OCI-LY3 (cell line): ENCODE data around the gene NCAN.

ENCODE experiments used
- H2AFZ ChIP-seq: fragments of 200-600, 300-600 bp; shearing (Covaris generic); 2 replicates; pipeline ENCODE4 v1.6.0; 2014; ENCODE audit warnings: antibody characterized with exemption, low read depth, low read length
- H3K27ac ChIP-seq: fragments of 200-600, 300-600 bp; sonication (generic); 2 replicates; pipeline ENCODE4 v1.5.1; 2014; ENCODE audit warnings: mild to moderate bottlenecking, low read length, moderate library complexity, mixed read lengths
- H3K27me3 ChIP-seq: fragments of 200-600, 300-600 bp; sonication (generic); 2 replicates; pipeline ENCODE4 v1.6.1; 2014; ENCODE audit warnings: low read depth, low read length, mixed read lengths
- H3K36me3 ChIP-seq: fragments of 200-600, 300-600 bp; sonication (generic); replicated peaks from 2 replicates; pipeline ENCODE3; 2014; ENCODE audit warnings: low read depth, low read length, mixed read lengths
- H3K4me1 ChIP-seq: fragments of 300-600, 200-600 bp; sonication (generic); 2 replicates; pipeline ENCODE4 v1.6.1; 2014; ENCODE audit warnings: low read length, mixed read lengths
- H3K4me2 ChIP-seq: fragments of 200-600, 300-600 bp; sonication (generic); 2 replicates; pipeline ENCODE4 v1.6.1; 2014; ENCODE audit warnings: low read length, mixed read lengths
- H3K4me3 ChIP-seq: fragments of 300-600, 200-600 bp; sonication (generic); 2 replicates; pipeline ENCODE4 v1.5.1; 2014; ENCODE audit warnings: antibody characterized with exemption, mild to moderate bottlenecking, low read length, moderate library complexity
- H3K79me2 ChIP-seq: fragments of 300-600, 200-600 bp; shearing (Covaris generic); 2 replicates; pipeline ENCODE4 v1.6.1; 2014; ENCODE audit warnings: mild to moderate bottlenecking, low read length, mixed read lengths
- H3K9ac ChIP-seq: fragments of 300-600, 200-600 bp; shearing (Covaris generic); 2 replicates; pipeline ENCODE4 v1.6.0; 2014; ENCODE audit warnings: mild to moderate bottlenecking, low read length, moderate library complexity
- H3K9me3 ChIP-seq: fragments of 200-600, 300-600 bp; shearing (Covaris generic); 2 replicates; pipeline ENCODE4 v1.6.1; 2014; ENCODE audit warnings: low read length, mixed read lengths; ENCODE audit not compliant: insufficient read depth
- H4K20me1 ChIP-seq: fragments of 200-600, 300-600 bp; sonication (generic); 2 replicates; pipeline ENCODE4 v1.6.1; 2016; ENCODE audit warnings: low read length, mixed read lengths; ENCODE audit not compliant: insufficient read depth
- EZH2phosphoT487 ChIP-seq: fragments of 200-600 bp; shearing (Covaris generic); IDR thresholded peaks from 2 replicates; pipeline ENCODE4 v1.6.1; 2018; ENCODE audit warnings: antibody characterized with exemption, mixed run types, low read depth
- TF ChIP-seq, protein P1 (sequence below): fragments of 200-600, 300-600 bp; sonication (generic); IDR thresholded peaks from 2 replicates; pipeline ENCODE4 v1.5.1; 2014; ENCODE audit warnings: antibody characterized with exemption, low read length, low read depth

NCAN gene

DNA sequence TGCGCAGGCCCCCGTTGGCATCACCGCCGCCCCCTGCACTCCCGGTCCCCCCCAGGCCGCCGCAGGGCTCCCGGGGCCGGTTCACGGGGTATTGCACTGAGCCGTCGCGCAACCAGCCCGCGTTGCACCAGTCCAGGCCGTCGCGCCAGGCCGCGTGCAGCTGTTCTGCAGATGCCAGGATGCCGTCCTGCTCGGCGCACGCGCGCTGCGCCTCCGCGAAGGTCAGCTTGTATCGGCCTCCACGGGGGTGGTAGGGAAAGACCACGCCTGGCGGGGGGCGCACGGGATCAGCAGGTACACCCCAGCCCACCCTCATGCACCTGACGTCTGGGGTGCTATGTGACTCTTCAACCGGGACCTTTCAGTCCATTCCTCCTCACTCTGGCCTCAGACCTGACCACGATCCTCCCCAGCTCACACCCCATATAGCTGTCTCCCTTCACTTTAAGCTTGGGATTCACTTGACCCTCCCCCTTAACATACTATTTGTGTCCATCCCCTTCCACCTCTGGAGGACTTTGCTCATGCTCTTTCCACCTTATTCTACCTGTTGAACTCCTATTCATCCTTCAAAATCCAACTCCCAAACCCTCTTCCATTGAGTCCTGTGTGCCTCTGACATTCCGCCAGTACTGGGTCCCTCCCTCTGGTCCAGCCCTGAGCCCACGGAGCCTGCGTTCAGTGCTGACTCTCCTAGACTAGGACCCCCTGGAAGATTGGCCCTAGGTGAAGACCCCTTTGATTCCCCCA is 47.0 kb downstream of the NCAN start:
- no peaks in the 10 kb centered on the region for H4K20me1 ChIP-seq
- H3K9ac ChIP-seq = no peak overlapping the region
- H3K27me3 ChIP-seq = peaks cover 15% of the 10 kb centered on the region
- H3K4me2 ChIP-seq = no peak overlapping the region
- no peak overlapping the region for H2AFZ ChIP-seq
- H3K36me3 ChIP-seq = no peaks in the 10 kb centered on the region
- H3K9me3 ChIP-seq = no peaks in the 10 kb centered on the region
- H3K27ac ChIP-seq = no peak overlapping the region
- TF ChIP-seq, protein P1, sequence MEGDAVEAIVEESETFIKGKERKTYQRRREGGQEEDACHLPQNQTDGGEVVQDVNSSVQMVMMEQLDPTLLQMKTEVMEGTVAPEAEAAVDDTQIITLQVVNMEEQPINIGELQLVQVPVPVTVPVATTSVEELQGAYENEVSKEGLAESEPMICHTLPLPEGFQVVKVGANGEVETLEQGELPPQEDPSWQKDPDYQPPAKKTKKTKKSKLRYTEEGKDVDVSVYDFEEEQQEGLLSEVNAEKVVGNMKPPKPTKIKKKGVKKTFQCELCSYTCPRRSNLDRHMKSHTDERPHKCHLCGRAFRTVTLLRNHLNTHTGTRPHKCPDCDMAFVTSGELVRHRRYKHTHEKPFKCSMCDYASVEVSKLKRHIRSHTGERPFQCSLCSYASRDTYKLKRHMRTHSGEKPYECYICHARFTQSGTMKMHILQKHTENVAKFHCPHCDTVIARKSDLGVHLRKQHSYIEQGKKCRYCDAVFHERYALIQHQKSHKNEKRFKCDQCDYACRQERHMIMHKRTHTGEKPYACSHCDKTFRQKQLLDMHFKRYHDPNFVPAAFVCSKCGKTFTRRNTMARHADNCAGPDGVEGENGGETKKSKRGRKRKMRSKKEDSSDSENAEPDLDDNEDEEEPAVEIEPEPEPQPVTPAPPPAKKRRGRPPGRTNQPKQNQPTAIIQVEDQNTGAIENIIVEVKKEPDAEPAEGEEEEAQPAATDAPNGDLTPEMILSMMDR = no peak
- TF ChIP-seq EZH2phosphoT487 = no peak
- no peaks in the 10 kb centered on the region for H3K79me2 ChIP-seq
- H3K4me1 ChIP-seq = no peaks in the 10 kb centered on the region
- H3K4me3 ChIP-seq = no peak overlapping the region

DNA sequence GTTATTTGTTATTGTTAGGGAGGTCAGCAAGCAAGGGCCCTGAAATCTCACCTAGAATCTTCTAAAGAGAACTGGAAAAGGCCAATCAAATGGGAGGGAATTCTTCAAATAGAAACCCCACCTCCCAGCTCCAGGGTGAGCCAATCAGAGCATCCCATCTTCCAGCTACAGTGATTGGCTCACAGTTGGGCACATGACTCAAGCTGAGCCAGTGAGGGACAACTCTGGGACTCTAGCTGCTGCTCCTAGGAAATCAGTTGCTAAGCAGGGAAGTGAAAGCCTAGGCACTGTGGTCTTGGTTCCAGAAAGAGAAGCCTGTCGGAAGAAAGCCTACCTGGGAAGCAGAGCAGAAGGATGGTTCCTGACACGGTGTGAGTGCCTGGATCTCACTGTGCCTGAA is 48.0 kb downstream of the NCAN start:
- Histone ChIP-seq H3K27ac (no peak overlapping the region), H3K4me1 (no peaks in the 10 kb centered on the region), H3K4me3 (no peak overlapping the region), H4K20me1 (no peaks in the 10 kb centered on the region), H3K9ac (no peak overlapping the region), H3K4me2 (no peak overlapping the region), H3K36me3 (no peaks in the 10 kb centered on the region), H2AFZ (no peak overlapping the region), H3K9me3 (no peaks in the 10 kb centered on the region), H3K79me2 (no peaks in the 10 kb centered on the region), H3K27me3 (peaks cover 14% of the 10 kb centered on the region)
- TF ChIP-seq EZH2phosphoT487 = no peak
- TF ChIP-seq, protein P1 = no peak

DNA sequence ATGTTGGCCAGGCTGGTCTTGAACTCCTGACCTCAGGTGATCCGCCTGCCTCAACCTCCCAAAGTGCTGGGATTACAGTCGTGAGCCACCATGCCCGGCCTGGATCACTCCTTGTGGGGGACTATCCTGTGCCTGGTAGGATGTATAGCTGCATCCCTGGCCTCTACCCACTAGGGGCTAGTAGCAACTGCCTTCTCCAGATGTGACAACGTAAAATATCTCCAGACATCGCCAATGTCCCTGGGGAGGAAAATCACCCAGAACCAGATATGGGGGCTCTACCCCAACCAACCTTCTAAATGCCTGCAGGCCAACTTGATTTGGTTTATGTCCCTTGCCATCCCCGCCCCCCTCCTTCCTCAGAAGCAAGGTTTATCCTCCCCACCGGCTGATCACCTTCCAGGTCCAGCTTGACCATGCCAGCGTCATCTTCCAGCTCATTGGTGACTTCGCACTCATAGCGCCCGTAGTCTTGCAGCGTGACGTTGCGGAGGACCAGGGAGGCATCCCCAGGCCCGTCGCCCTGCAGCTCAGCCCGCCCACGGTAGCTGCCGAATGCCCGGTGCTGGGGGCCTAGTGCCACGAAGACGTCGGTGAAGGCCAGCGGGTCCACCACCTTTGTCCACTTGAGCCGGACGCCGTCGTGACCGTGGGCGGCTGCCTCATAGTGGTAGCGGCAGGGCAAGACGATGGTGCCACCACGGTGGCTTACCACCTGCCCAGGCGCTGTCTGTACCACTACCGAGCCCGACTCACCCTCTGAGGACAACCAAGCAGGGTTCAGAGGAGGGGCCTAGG is 48.9 kb downstream of the NCAN start:
- H4K20me1 ChIP-seq = no peaks in the 10 kb centered on the region
- H3K4me1 ChIP-seq = no peaks in the 10 kb centered on the region
- no peak overlapping the region for H3K4me2 ChIP-seq
- TF ChIP-seq, protein P1 = no peak
- TF ChIP-seq EZH2phosphoT487 = no peak
- H3K27ac ChIP-seq = no peak overlapping the region
- H3K9ac ChIP-seq = no peak overlapping the region
- H3K9me3 ChIP-seq = no peaks in the 10 kb centered on the region
- no peak overlapping the region for H2AFZ ChIP-seq
- H3K79me2 ChIP-seq = no peaks in the 10 kb centered on the region
- H3K4me3 ChIP-seq = no peak overlapping the region
- no peaks in the 10 kb centered on the region for H3K36me3 ChIP-seq
- H3K27me3 ChIP-seq = peaks cover 8% of the 10 kb centered on the region
